Endometrial microvascular endothelial cells (primary cell): ENCODE results near the gene KIF3C. TPM values are rescaled to one million over a fixed set of nuclear protein-coding genes. Genes with fewer than 3 reads are reported as not detected.

ENCODE experiments used
- in situ Hi-C: cut with HindIII; loops from 2 replicates; pipeline ENCODE4 v1.10.0; 2017; ENCODE audit warnings: low sequenced_read_pairs, low pct_unique_long_range_greater_than_20kb; ENCODE audit errors: inconsistent ontology term
- total RNA-seq: library from RNA; depleted of rRNA; stranded (reverse); fragments of >200 nt; gene quantifications from one replicate; pipeline ENCODE4 v1.2.3, GENCODE V29; 2015; ENCODE audit errors: inconsistent ontology term

KIF3C gene
- total RNA-seq, 1 donor from 2014 or later: 12.1 TPM

DNA sequence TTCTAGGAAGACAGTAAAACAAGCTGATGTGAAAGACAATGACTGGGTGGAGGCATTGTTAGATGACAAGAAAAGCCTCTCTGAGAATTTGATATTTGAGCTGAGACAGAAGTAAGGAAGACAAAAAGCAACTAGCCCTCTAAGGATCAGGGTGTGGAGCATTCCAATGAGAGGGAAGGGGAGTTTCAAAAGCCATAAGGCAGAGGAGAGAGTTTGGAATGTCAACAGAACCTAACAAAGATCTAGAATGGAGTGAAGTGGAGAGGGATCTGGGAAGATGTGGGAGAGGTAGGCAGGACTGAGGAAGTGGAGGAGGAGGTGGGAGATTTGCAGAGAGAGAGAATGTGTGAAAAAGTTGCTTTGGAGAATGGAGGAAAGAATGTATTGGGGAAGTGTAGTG lies 86.7 kb downstream of the KIF3C start:
- in situ Hi-C loops: no loop called here

GRCh38 chr2:25895018-25895417 lies 87.3 kb downstream of the KIF3C start:
- in situ Hi-C loops: no loop called here

DNA sequence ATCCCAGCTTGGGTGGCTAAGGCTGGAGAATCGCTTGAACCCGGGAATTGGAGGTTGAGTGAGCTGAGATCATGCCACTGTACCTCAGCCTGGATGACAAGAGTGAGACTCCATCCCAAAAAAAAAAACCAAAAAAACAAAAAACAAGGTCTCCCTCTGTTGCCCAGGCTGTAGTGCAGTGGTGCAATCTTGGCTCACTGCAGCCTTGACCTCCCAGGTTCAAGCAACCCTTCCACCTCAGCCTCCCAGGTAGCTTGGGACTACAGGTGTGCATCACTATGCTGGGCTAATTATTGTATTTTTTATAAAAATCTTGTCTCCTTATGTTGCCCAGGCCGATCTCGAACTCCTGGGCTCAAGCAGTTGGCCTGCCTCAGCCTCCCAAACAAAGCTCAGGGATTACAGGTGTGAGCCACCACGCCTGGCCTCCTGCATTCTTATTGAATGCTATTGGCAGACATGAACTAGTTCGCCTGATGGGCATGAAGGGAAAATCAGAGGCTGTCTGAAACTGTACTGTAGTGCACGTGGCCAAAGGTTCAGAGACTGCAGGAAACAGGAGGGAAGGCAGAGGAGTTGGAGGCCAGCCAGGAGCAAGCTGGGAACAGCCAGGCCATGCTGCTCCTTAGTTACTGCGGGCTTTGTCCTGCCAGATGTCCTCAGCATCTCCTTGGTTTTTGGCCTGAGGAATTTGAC lies 88.0 kb downstream of the KIF3C start:
- in situ Hi-C loops: no loop called here

DNA sequence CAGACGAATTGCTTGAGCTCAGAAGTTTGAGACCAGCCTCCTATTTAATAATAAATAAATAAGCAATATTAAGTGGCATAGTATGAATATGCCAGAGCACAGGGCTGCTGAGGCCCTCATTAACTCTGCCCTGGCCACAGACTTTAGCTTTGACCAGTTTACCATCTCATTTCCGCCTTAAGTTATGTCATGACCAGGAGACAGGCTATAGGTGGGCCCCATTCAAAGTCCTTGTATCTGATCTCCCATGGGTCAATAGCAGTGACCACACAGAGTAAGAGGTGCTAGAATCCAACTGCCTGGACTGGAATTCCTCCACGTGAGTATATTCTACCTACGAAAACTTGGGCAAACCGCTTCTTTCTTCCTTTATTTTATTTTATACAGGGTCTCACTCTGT lies 90.6 kb downstream of the KIF3C start:
- in situ Hi-C loops: no loop called here

GRCh38 chr2:25887624-25888242 lies 94.6 kb downstream of the KIF3C start:
- in situ Hi-C loops: no loop called here

DNA sequence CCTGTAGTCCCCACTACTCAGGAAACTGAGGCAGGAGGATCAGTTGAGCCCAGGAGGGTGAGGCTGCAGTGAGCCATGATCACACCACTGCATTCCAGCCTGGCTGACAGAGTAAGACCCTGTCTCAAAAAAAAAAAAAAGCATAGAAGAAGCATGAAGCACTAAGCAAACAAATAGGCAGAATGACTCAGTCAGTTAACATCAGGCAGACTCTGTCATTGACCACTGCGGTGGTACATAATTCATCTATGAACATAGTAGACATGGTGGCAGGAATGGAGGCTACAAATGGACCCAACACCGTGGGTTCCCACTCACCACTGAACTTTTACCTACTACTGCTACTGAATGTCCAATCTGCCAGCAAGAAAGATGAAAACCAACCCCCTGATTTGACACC lies 96.4 kb downstream of the KIF3C start:
- in situ Hi-C loops: no loop called here

DNA sequence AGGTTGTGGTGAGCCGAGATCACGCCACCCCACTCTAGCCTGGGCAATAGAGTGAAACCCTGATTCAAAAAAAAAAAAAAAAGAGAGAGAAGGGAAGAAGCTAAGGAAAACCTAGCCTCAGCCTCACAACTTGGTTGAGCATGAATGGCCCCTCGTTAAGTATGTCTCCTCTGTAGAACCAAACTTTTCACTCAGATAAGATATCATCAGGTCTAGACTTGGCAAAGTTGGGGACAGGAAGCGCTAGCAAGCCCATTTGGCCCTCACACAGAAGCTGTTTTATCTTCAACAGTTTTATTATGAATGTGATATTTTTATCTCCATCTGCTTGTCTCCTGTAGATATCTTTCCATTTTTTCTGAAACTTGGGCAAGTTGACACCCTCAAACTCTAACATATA lies 100.5 kb downstream of the KIF3C start:
- in situ Hi-C loops: no loop called here

GRCh38 chr2:25879133-25879730 lies 103.1 kb downstream of the KIF3C start:
- in situ Hi-C loops: no loop called here

DNA sequence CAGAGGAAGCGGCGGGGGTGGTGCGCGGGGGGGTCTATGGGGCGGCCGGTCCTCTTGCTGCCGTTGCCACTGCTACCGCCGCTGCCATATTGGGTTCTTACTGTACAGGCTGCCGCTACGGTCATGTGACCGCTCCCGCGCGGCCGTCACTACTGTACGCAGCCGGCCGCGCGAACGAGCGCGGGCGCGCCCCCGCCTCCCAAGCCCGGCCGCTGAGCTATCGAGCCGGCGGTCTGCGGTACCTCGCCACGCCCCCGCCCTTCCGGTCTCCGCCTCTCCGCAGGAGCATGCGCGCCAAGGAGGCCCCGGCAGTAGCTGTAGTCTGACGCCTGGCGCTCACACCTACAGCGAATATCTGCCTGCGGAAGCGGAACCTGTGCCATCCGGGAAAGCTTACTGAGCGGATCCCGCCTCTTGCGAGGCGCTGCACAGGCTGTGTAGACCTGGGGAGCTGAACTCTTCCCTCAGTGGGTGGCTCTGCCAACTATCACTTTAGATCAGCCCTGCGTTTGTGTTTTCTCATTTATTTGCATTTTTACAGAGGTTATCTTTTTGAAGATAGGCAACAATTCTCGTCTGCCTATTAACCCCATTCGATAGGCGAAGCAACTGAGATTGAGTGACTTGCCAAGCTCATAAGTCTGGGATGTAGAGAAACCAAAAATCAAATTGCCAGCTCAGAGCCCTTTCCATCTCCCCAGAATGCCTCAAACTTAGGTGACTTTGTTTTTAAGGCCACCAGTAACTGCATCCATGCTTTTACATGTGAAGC lies 103.8 kb downstream of the KIF3C start, which contains the start of gene ASXL2:
Gene ASXL2, minus strand, starts transcription at position 127 of the 772 bp plus-strand sequence. CDS start 265 bp downstream, outside the sequence.
- in situ Hi-C loops: no loop called here

- in situ Hi-C loops: no loop called here
Measured at GRCh38 chr2:25877431-25878360, 104.6 kb downstream of the KIF3C start.

Other genes starting within 250 kb of the KIF3C start
- gene ASXL2, start 104.0 kb downstream of the KIF3C start, total RNA-seq: 15.0 TPM
- 108 TPM for gene RAB10, start 51.6 kb upstream of the KIF3C start, total RNA-seq
- not detected for gene GAREM2, start 190.6 kb upstream of the KIF3C start, total RNA-seq